HepG2 (cell line): Measurements from ENCODE around the gene BRCA2. TPM values are rescaled to one million over a fixed set of nuclear protein-coding genes. Genes with fewer than 3 reads are reported as not detected.

Source experiments
- CCDC6 ChIP-seq: sonication (generic); formaldehyde crosslinking; IDR thresholded peaks from 2 replicates; pipeline ENCODE4 v1.8.1; 2022; ENCODE audit warnings: mild to moderate bottlenecking, missing genetic modification reagents, moderate library complexity
- CERS6 ChIP-seq: sonication (generic); formaldehyde crosslinking; IDR thresholded peaks from 2 replicates; pipeline ENCODE4 v1.5.0; 2020; ENCODE audit warnings: missing genetic modification reagents
- ELK4 ChIP-seq: sonication (generic); formaldehyde crosslinking; IDR thresholded peaks from 2 replicates; pipeline ENCODE4 v1.9.0; 2021; ENCODE audit warnings: missing genetic modification reagents, borderline replicate concordance
- ETS1 ChIP-seq: sonication (generic); formaldehyde crosslinking; IDR thresholded peaks from 2 replicates; pipeline ENCODE4 v1.4.0; 2020; ENCODE audit warnings: missing genetic modification reagents
- FOXO4 ChIP-seq: sonication (generic); formaldehyde crosslinking; conservative IDR thresholded peaks from 2 replicates; pipeline ENCODE4 v1.8.1; 2023; ENCODE audit warnings: missing genetic modification reagents
- HDAC1 ChIP-seq: sonication (generic); formaldehyde crosslinking; IDR thresholded peaks from 2 replicates; pipeline ENCODE4 v1.5.1; 2020; ENCODE audit warnings: mild to moderate bottlenecking, missing genetic modification reagents
- HOXA5 ChIP-seq: sonication (generic); formaldehyde crosslinking; IDR thresholded peaks from 2 replicates; pipeline ENCODE4 v1.4.0; 2020; ENCODE audit warnings: missing genetic modification reagents
- HOXA7 ChIP-seq: sonication (generic); formaldehyde crosslinking; IDR thresholded peaks from 2 replicates; pipeline ENCODE4 v1.8.1; 2022; ENCODE audit warnings: mild to moderate bottlenecking, missing genetic modification reagents, moderate library complexity
- JARID2 ChIP-seq: sonication (generic); formaldehyde crosslinking; IDR thresholded peaks from 2 replicates; pipeline ENCODE4 v1.8.1; 2023; ENCODE audit warnings: missing genetic modification reagents, inconsistent platforms; ENCODE audit not compliant: insufficient replicate concordance
- MIER3 ChIP-seq: IDR thresholded peaks from 2 replicates; pipeline ENCODE4 v1.6.1; 2016; ENCODE audit warnings: missing compliant biosample characterization, borderline replicate concordance
- MTF2 ChIP-seq: sonication (generic); formaldehyde crosslinking; IDR thresholded peaks from 2 replicates; pipeline ENCODE4 v1.5.0; 2020; ENCODE audit warnings: missing genetic modification reagents, borderline replicate concordance
- SIX1 ChIP-seq: sonication (generic); formaldehyde crosslinking; IDR thresholded peaks from 2 replicates; pipeline ENCODE4 v1.4.0; 2020; ENCODE audit warnings: missing genetic modification reagents, borderline replicate concordance
- TAF15 ChIP-seq: fragments of 200-400 bp; formaldehyde crosslinking; IDR thresholded peaks from one replicate; pipeline ENCODE4 v1.6.1; 2018; ENCODE audit warnings: mild to moderate bottlenecking, low read depth, low read length; ENCODE audit not compliant: poor library complexity, severe bottlenecking
- TEAD3 ChIP-seq: optimal IDR thresholded peaks from 2 replicates; pipeline ENCODE3; 2016; ENCODE audit warnings: borderline replicate concordance
- YY1 ChIP-seq: IDR thresholded peaks from 2 replicates; pipeline ENCODE4 v1.6.1; 2011; ENCODE audit warnings: low read length, low read depth, moderate library complexity, mild to moderate bottlenecking; ENCODE audit not compliant: insufficient read depth, insufficient replicate concordance
- ZBTB4 ChIP-seq: sonication (generic); formaldehyde crosslinking; IDR thresholded peaks from 2 replicates; pipeline ENCODE4 v1.4.0; 2020; ENCODE audit warnings: missing genetic modification reagents, mild to moderate bottlenecking, borderline replicate concordance
- ZNF33A ChIP-seq: sonication (generic); formaldehyde crosslinking; IDR thresholded peaks from 2 replicates; pipeline ENCODE4 v1.5.1; 2020; ENCODE audit warnings: missing genetic modification reagents, mild to moderate bottlenecking, moderate library complexity, borderline replicate concordance
- ZSCAN5A ChIP-seq: sonication (generic); formaldehyde crosslinking; IDR thresholded peaks from 2 replicates; pipeline ENCODE4 v1.8.0; 2022; ENCODE audit warnings: mild to moderate bottlenecking, missing genetic modification reagents, borderline replicate concordance
- polyA plus RNA-seq, 8 experiments: library from polyadenylated mRNA; depleted of rRNA in 3 of 8; stranded (reverse) in 7 of 8; unstranded in 1 of 8; fragments of >200 nt; fragmentation: Illumina TruSeq in 4 of 8; extraction: Trizol in 4 of 8; gene quantifications; 2 replicates each; pipeline versions ENCODE4 v1.2.1 to v1.2.3, GENCODE V29; 2011 to 2016; ENCODE audit warnings: low read depth in 4 of 8, missing spikeins in 1 of 8, mixed read lengths in 1 of 8; ENCODE audit not compliant: insufficient read depth in 1 of 8
- total RNA-seq, 5 experiments: library from RNA; depleted of rRNA; stranded (reverse); fragments of >200 nt; fragmentation: Illumina TruSeq; extraction: Trizol; gene quantifications; 2 replicates each; pipeline ENCODE4 v1.2.3, GENCODE V29; 2016; ENCODE audit warnings: low read depth in 1 of 5

The BRCA2 gene
- total and polyA plus RNA-seq, 2 of the 13 experiments (the other 11 are each of a cell fraction or from before 2014, with no cell fraction given), result 3.1 to 24.6 TPM

- TF ChIP-seq ZSCAN5A (CRISPR knock-in tag), result 0 out of 2 replicates have a peak, but pooled peaks have one; percentile 53
- TF ChIP-seq MTF2 (CRISPR knock-in tag), result no peak
- peak; percentile 86; the same call in 1 of the 2 replicates for TF ChIP-seq MIER3
- no peak for TF ChIP-seq YY1
- TF ChIP-seq SIX1, result no peak
- TF ChIP-seq CCDC6 (CRISPR knock-in tag), result no peak; the same call in 1 of the 2 replicates
- 0 out of 2 replicates have a peak, but pooled peaks have one; percentile 34 for TF ChIP-seq FOXO4 (CRISPR knock-in tag)
- TF ChIP-seq HOXA7, result no peak
- no peak for TF ChIP-seq CERS6 (CRISPR knock-in tag)
- no peak for TF ChIP-seq JARID2
- no peak for TF ChIP-seq ZBTB4
- no peak for TF ChIP-seq TAF15
- no peak for TF ChIP-seq ETS1 (CRISPR knock-in tag)
- TF ChIP-seq HDAC1 (CRISPR knock-in tag), result peak; percentile 83
- TF ChIP-seq ELK4 (CRISPR knock-in tag), result no peak
- TF ChIP-seq ZNF33A (CRISPR knock-in tag), result no peak
- peak; percentile 95 for TF ChIP-seq HOXA5 (CRISPR knock-in tag)
- peak; percentile 74 for TF ChIP-seq TEAD3 (CRISPR knock-in tag)
Observed at GRCh38 chr13:32427852-32428580, 112.7 kb downstream of the BRCA2 start, which contains the start of gene N4BP2L1 (continued).
